Transverse colon (tissue), 4 donors: Measurements from ENCODE around the gene AIMP1.

Experiments used
- EP300 ChIP-seq: sonication (generic); formaldehyde crosslinking; IDR thresholded peaks from one replicate; pipeline ENCODE4 v1.6.1; 2017; ENCODE audit warnings: antibody characterized with exemption, low read depth
- POLR2A ChIP-seq: fragments of 450-650 bp; IDR thresholded peaks from one replicate; pipeline ENCODE4 v1.6.1; 2016; ENCODE audit warnings: antibody characterized with exemption, mild to moderate bottlenecking, moderate library complexity
- POLR2AphosphoS5 ChIP-seq, 3 donors: sonication (generic); formaldehyde crosslinking; IDR thresholded peaks; one replicate each; pipeline ENCODE4 v1.6.1; 2016; ENCODE audit warnings: antibody characterized with exemption in 3 of 3
- TF ChIP-seq, protein P1 (sequence below), 5 experiments: fragments of 200-600 bp in 3 of 5; fragments of 450-650 bp in 2 of 5; sonication (generic) in 3 of 5; IDR thresholded peaks; 1 replicate in 2 of 5; 2 replicates in 3 of 5; pipeline ENCODE4 v1.5.1; 2016 to 2017; ENCODE audit warnings: antibody characterized with exemption in 5 of 5, inconsistent platforms in 3 of 5, mild to moderate bottlenecking in 2 of 5, moderate library complexity in 1 of 5

DNA sequence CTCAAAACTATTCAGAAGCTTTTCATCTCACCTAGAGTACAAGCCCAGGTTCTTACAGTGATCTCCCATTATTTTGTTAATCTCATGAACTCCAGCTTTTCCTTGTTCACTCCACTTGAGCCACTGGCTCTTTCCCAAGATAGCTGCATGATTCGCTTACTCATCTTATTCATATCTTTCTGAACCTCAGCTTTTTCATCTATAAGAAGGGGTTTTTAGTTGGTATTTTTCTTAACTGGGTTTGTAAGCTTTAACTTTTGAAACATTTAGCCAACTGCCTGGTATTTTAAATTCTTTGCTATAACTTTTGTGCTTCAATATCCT is 28.3 kb downstream of the AIMP1 start:
- TF ChIP-seq EP300 (no peak), POLR2A (no peak), POLR2AphosphoS5 (IDR thresholded peaks at IDR 0.05) (no peak)
- TF ChIP-seq, protein P1, sequence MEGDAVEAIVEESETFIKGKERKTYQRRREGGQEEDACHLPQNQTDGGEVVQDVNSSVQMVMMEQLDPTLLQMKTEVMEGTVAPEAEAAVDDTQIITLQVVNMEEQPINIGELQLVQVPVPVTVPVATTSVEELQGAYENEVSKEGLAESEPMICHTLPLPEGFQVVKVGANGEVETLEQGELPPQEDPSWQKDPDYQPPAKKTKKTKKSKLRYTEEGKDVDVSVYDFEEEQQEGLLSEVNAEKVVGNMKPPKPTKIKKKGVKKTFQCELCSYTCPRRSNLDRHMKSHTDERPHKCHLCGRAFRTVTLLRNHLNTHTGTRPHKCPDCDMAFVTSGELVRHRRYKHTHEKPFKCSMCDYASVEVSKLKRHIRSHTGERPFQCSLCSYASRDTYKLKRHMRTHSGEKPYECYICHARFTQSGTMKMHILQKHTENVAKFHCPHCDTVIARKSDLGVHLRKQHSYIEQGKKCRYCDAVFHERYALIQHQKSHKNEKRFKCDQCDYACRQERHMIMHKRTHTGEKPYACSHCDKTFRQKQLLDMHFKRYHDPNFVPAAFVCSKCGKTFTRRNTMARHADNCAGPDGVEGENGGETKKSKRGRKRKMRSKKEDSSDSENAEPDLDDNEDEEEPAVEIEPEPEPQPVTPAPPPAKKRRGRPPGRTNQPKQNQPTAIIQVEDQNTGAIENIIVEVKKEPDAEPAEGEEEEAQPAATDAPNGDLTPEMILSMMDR (IDR thresholded peaks at IDR 0.05), result no peak
